Measurements from ENCODE around the gene DNM1.

DNM1 gene

GRCh38 chr9:128203024-128203706, at the start of gene DNM1:
TSS of gene DNM1 (plus strand) at chr9:128203379. CDS start at chr9:128203471, 92 bp downstream.
- DNase-seq (ENCODE audit: low spot score): peak; percentile 48

- DNase-seq (ENCODE audit: low spot score): no peak
Observed at GRCh38 chr9:128153947-128154695, 49.1 kb upstream of the DNM1 start.

- no peak for DNase-seq (ENCODE audit: low spot score)
Observed at GRCh38 chr9:128155736-128156500, 47.3 kb upstream of the DNM1 start.

GRCh38 chr9:128159522-128159783, 43.7 kb upstream of the DNM1 start:
- no peak for DNase-seq (ENCODE audit: low spot score)

- DNase-seq (ENCODE audit: low spot score): peak; percentile 93
Observed at GRCh38 chr9:128159784-128160602, 43.2 kb upstream of the DNM1 start, which contains the start of gene BBLN. TSS of gene BBLN (plus strand) at chr9:128160265. CDS start at chr9:128160408, 143 bp downstream.

- DNase-seq (ENCODE audit: low spot score): no peak
Observed at GRCh38 chr9:128160603-128160987, 42.6 kb upstream of the DNM1 start.

- no peak for DNase-seq (ENCODE audit: low spot score)
Observed at GRCh38 chr9:128161215-128161902, 41.8 kb upstream of the DNM1 start.

GRCh38 chr9:128162215-128163026, 40.8 kb upstream of the DNM1 start:
- no peak for DNase-seq (ENCODE audit: low spot score)

GRCh38 chr9:128163027-128163515, 40.1 kb upstream of the DNM1 start:
- no peak for DNase-seq (ENCODE audit: low spot score)

GRCh38 chr9:128163523-128164306, 39.5 kb upstream of the DNM1 start:
- DNase-seq (ENCODE audit: low spot score): no peak

- DNase-seq (ENCODE audit: low spot score): no peak
Observed at GRCh38 chr9:128164307-128164885, 38.8 kb upstream of the DNM1 start.

- DNase-seq (ENCODE audit: low spot score): no peak
Observed at GRCh38 chr9:128166169-128166568, 37.0 kb upstream of the DNM1 start.

- DNase-seq (ENCODE audit: low spot score): no peak
Observed at GRCh38 chr9:128167209-128167608, 36.0 kb upstream of the DNM1 start.

- no peak for DNase-seq (ENCODE audit: low spot score)
Observed at GRCh38 chr9:128168731-128169308, 34.4 kb upstream of the DNM1 start.

GRCh38 chr9:128169492-128169891, 33.7 kb upstream of the DNM1 start:
- no peak for DNase-seq (ENCODE audit: low spot score)

GRCh38 chr9:128169925-128170324, 33.3 kb upstream of the DNM1 start:
- DNase-seq (ENCODE audit: low spot score): no peak

- DNase-seq (ENCODE audit: low spot score): no peak
Observed at GRCh38 chr9:128174062-128174461, 29.1 kb upstream of the DNM1 start.

GRCh38 chr9:128175102-128175563, 28.0 kb upstream of the DNM1 start:
- DNase-seq (ENCODE audit: low spot score): no peak

- no peak for DNase-seq (ENCODE audit: low spot score)
Observed at GRCh38 chr9:128175726-128176125, 27.5 kb upstream of the DNM1 start.
